K562 (cell line): Measurements from ENCODE around the gene FAM187B. TPM values are rescaled to one million over a fixed set of nuclear protein-coding genes. Genes with fewer than 3 reads are reported as not detected.

ENCODE experiments used
- ATAC-seq: fragments of 200-7000 bp; cut with Tn5 transposase; 3 replicates; pipeline ENCODE4 v1.9.1; 2020; ENCODE audit warnings: moderate library complexity
- BruUV-seq: library from RNA; stranded (reverse); fragments of 400-500 nt; replicated peaks from 2 replicates; lab custom pipeline; 2021; lab: Mats Ljungman, UMichigan
- CTCF ChIA-PET: fragments of 300-600 bp; formaldehyde crosslinking; extraction: SDS; loops from one replicate; lab custom pipeline; 2021; ENCODE audit warnings: low intra/inter-chr PET ratio; lab: Yijun Ruan, JAX
- POLR2A ChIA-PET: fragments of 300-600, 350-650 bp; sonication (Branson Sonifier 250); formaldehyde crosslinking; extraction: SDS; loops from one replicate; lab custom pipeline; 2021; ENCODE audit warnings: antibody characterized with exemption, inconsistent platforms; lab: Yijun Ruan, JAX
- DNase-seq, 4 experiments: peaks; one replicate each; pipeline versions ENCODE4 v3.0.0 to v3.0.0-alpha.2; 2011 to 2018; ENCODE audit warnings: low spot score in 3 of 4, mixed read lengths in 3 of 4; ENCODE audit errors: extremely low read depth in 1 of 4
- FAIRE-seq: peaks from 2 replicates; lab custom pipeline; 2011; peaks lifted over from hg19 to GRCh38; lab: Jason Lieb, UNC
- H2AFZ ChIP-seq: 2 replicates; pipeline ENCODE4 v1.6.0; 2011; ENCODE audit warnings: low read depth, low read length, control low read depth, inconsistent platforms
- H3K27ac ChIP-seq: fragments of 200-600 bp; 3 replicates; pipeline ENCODE4 v1.8.0; 2011; ENCODE audit warnings: low read depth, mild to moderate bottlenecking, control low read depth, inconsistent platforms, low read length, moderate library complexity, mixed read lengths; ENCODE audit errors: extremely low read depth
- H3K27me3 ChIP-seq, 2 experiments: fragments of 300-600 bp in 1 of 2; 2 replicates in 1 of 2; 3 replicates in 1 of 2; pipeline versions ENCODE4 v1.6.0 to v1.8.0; 2011; ENCODE audit warnings: inconsistent platforms in 2 of 2, low read length in 2 of 2, mild to moderate bottlenecking in 1 of 2, mixed read lengths in 1 of 2, moderate library complexity in 1 of 2; ENCODE audit not compliant: control insufficient read depth in 2 of 2, insufficient read depth in 2 of 2
- H3K36me3 ChIP-seq: fragments of 300-600 bp; 3 replicates; pipeline ENCODE4 v1.8.0; 2011; ENCODE audit warnings: mild to moderate bottlenecking, low read length, inconsistent platforms; ENCODE audit not compliant: control insufficient read depth, insufficient read depth
- H3K4me1 ChIP-seq, 2 experiments: fragments of 200-600 bp in 1 of 2; replicated peaks in 1 of 2; 2 replicates in 1 of 2; 3 replicates in 1 of 2; pipeline versions ENCODE4 v1.5.1 to v1.8.0; 2011; ENCODE audit warnings: inconsistent platforms in 2 of 2, low read length in 2 of 2, mild to moderate bottlenecking in 1 of 2, mixed read lengths in 1 of 2, moderate library complexity in 1 of 2; ENCODE audit not compliant: control insufficient read depth in 2 of 2, insufficient read depth in 2 of 2
- H3K4me2 ChIP-seq: 2 replicates; pipeline ENCODE4 v1.6.1; 2011; ENCODE audit warnings: low read length, control low read depth, inconsistent platforms, mixed read lengths; ENCODE audit not compliant: insufficient read depth
- H3K4me3 ChIP-seq: fragments of 200-600 bp; sonication (generic), shearing (Covaris generic); 2 replicates; pipeline ENCODE4 v1.5.1; 2016; ENCODE audit warnings: control low read depth, inconsistent platforms
- H3K79me2 ChIP-seq: fragments of 200-600 bp; 3 replicates; pipeline ENCODE4 v1.8.0; 2011; ENCODE audit warnings: low read length, inconsistent platforms; ENCODE audit not compliant: control insufficient read depth, insufficient read depth
- H3K9ac ChIP-seq, 2 experiments: 2 replicates each; pipeline versions ENCODE4 v1.6.0 to v1.6.1; 2011; ENCODE audit warnings: low read depth in 2 of 2, low read length in 2 of 2, control low read depth in 1 of 2, inconsistent platforms in 1 of 2, mild to moderate bottlenecking in 1 of 2, mixed read lengths in 1 of 2; ENCODE audit not compliant: insufficient read depth in 1 of 2
- H3K9me1 ChIP-seq: one replicate; pipeline ENCODE4 v1.6.0; 2011; ENCODE audit warnings: inconsistent platforms, mild to moderate bottlenecking, low read length, moderate library complexity; ENCODE audit not compliant: control insufficient read depth, insufficient read depth
- H3K9me3 ChIP-seq: replicated peaks from 2 replicates; pipeline ENCODE4 v1.5.1; 2011; ENCODE audit warnings: low read depth, low read length, inconsistent platforms; ENCODE audit not compliant: control insufficient read depth, insufficient read depth
- H4K20me1 ChIP-seq: replicated peaks from 2 replicates; pipeline ENCODE4 v1.6.1; 2011; ENCODE audit warnings: low read length, inconsistent platforms, mixed read lengths; ENCODE audit not compliant: control insufficient read depth, insufficient read depth
- ARNT ChIP-seq, 2 experiments: fragments of 450-650 bp; IDR thresholded peaks; 2 replicates each; pipeline ENCODE4 v1.6.1; 2016; ENCODE audit warnings: mild to moderate bottlenecking in 1 of 2
- CBX8 ChIP-seq: fragments of 200-600 bp; sonication (generic); IDR thresholded peaks from 2 replicates; pipeline ENCODE4 v1.6.1; 2012; ENCODE audit warnings: borderline replicate concordance, mixed run types, low read depth, mild to moderate bottlenecking, moderate library complexity, mixed read lengths, low read length, control low read depth, inconsistent platforms; ENCODE audit not compliant: poor library complexity, severe bottlenecking; ENCODE audit errors: extremely low read depth
- CREM ChIP-seq: IDR thresholded peaks from 2 replicates; pipeline ENCODE4 v1.6.1; 2014; ENCODE audit warnings: antibody characterized with exemption, low read depth
- ELF2 ChIP-seq: fragments of 250-450 bp; sonication (Bioruptor Pico); IDR thresholded peaks from 2 replicates; pipeline ENCODE4 v1.5.0; 2021; ENCODE audit warnings: mild to moderate bottlenecking
- EP400 ChIP-seq: fragments of 450-650 bp; IDR thresholded peaks from 2 replicates; pipeline ENCODE4 v1.6.1; 2017; ENCODE audit warnings: antibody characterized with exemption, mild to moderate bottlenecking, moderate library complexity
- ETS1 ChIP-seq: conservative IDR thresholded peaks from 2 replicates; pipeline ENCODE4 v1.6.1; 2011; ENCODE audit warnings: low read depth, mild to moderate bottlenecking, low read length; ENCODE audit not compliant: control insufficient read depth
- HDGF ChIP-seq: fragments of 450-650 bp; IDR thresholded peaks from 2 replicates; pipeline ENCODE4 v1.6.1; 2016
- MECOM ChIP-seq: fragments of 250-450 bp; sonication (Bioruptor Pico); IDR thresholded peaks from 2 replicates; pipeline ENCODE4 v1.8.0; 2022; ENCODE audit warnings: inconsistent platforms
- MTA2 ChIP-seq: fragments of 450-650 bp; IDR thresholded peaks from 2 replicates; pipeline ENCODE4 v1.6.1; 2016; ENCODE audit warnings: low read depth
- NCOA1 ChIP-seq: fragments of 450-650 bp; IDR thresholded peaks from 2 replicates; pipeline ENCODE4 v1.6.1; 2016; ENCODE audit warnings: low read depth
- NFE2 ChIP-seq: IDR thresholded peaks from 2 replicates; pipeline ENCODE4 v1.6.1; 2014; ENCODE audit warnings: antibody characterized with exemption, low read depth
- POLR2AphosphoS2 ChIP-seq: IDR thresholded peaks from 2 replicates; pipeline ENCODE4 v1.6.1; 2012; ENCODE audit warnings: low read length, improper control_type of control experiment
- PPARD ChIP-seq: fragments of 250-450 bp; sonication (Bioruptor Pico); IDR thresholded peaks from 2 replicates; pipeline ENCODE4 v1.8.0; 2022; ENCODE audit warnings: inconsistent platforms, mild to moderate bottlenecking, moderate library complexity
- RBM22 ChIP-seq: fragments of 200-400 bp; formaldehyde crosslinking; IDR thresholded peaks from 2 replicates; pipeline ENCODE4 v1.6.1; 2018; ENCODE audit warnings: low read length, low read depth; ENCODE audit not compliant: poor library complexity, severe bottlenecking
- SAFB ChIP-seq: fragments of 200-400 bp; formaldehyde crosslinking; IDR thresholded peaks from 2 replicates; pipeline ENCODE4 v1.6.1; 2017; ENCODE audit warnings: low read depth, low read length, borderline replicate concordance
- TGIF2 ChIP-seq: sonication (generic); formaldehyde crosslinking; IDR thresholded peaks from 2 replicates; pipeline ENCODE4 v1.8.1; 2022; ENCODE audit warnings: mild to moderate bottlenecking, missing genetic modification reagents, moderate library complexity
- TSC22D4 ChIP-seq: fragments of 450-650 bp; IDR thresholded peaks from 2 replicates; pipeline ENCODE4 v1.6.1; 2016; ENCODE audit warnings: missing genetic modification characterization, missing biosample characterization, control low read depth
- ZBTB26 ChIP-seq: fragments of 450-650 bp; formaldehyde crosslinking; IDR thresholded peaks from 2 replicates; pipeline ENCODE4 v1.4.0; 2022; ENCODE audit warnings: missing genetic modification characterization
- ZBTB49 ChIP-seq: sonication (generic); formaldehyde crosslinking; IDR thresholded peaks from 2 replicates; pipeline ENCODE4 v1.8.0; 2022; ENCODE audit warnings: missing genetic modification reagents, mild to moderate bottlenecking, borderline replicate concordance
- ZNF436 ChIP-seq: fragments of 250-450, 450-650 bp; sonication (Bioruptor Pico); formaldehyde crosslinking; IDR thresholded peaks from 2 replicates; pipeline ENCODE4 v1.7.0; 2020; ENCODE audit warnings: mild to moderate bottlenecking
- WGBS: fragments of 100-300 bp; shearing (Covaris generic); methylation state at CpG from one replicate; pipeline ENCODE4 v1.1.6; 2016; ENCODE audit warnings: low coverage, mixed read lengths; ENCODE audit not compliant: insufficient coverage; ENCODE audit errors: missing lambda C conversion rate; 5-methylcytosine and 5-hydroxymethylcytosine counted together
- in situ Hi-C: fragments of 300-500 bp; cut with MboI; formaldehyde crosslinking; loops from 4 replicates; pipeline ENCODE4 v1.15.0; 2018; ENCODE audit warnings: inconsistent platforms, mixed read lengths
- intact Hi-C: fragments of 100-400 bp; cut with micrococcal nuclease; formaldehyde crosslinking; loops from 2 replicates; pipeline ENCODE4 v1.14.2; 2022
- polyA plus RNA-seq, 8 experiments: library from polyadenylated mRNA; depleted of rRNA in 4 of 8; stranded (reverse) in 5 of 8; unstranded in 3 of 8; fragments of >200 nt; fragmentation: Nextera tagmentation in 2 of 8; fragmentation: Illumina TruSeq in 1 of 8; extraction: Ambion mirVana in 2 of 8; extraction: Trizol in 1 of 8; gene quantifications; 2 replicates each; pipeline versions ENCODE4 v1.2.1 to v1.2.3, GENCODE V29; 2011 to 2014; ENCODE audit warnings: inconsistent platforms in 1 of 8, missing spikeins in 1 of 8
- total RNA-seq, 7 experiments: library from RNA; depleted of rRNA in 6 of 7; stranded (reverse); fragments of >200 nt in 6 of 7; fragmentation: Illumina TruSeq in 2 of 7; extraction: Trizol in 2 of 7; gene quantifications; 2 replicates each; pipeline versions ENCODE4 v1.2.1 to v1.2.3, GENCODE V29; 2011 to 2021; ENCODE audit warnings: low replicate concordance in 1 of 7

FAM187B gene
- total and polyA plus RNA-seq, 9 of the 15 experiments (the other 6 are each of a cell fraction or from before 2014, with no cell fraction given): 0.04 to 0.09 TPM; not detected in 7

- Histone ChIP-seq H3K4me2 (no peak overlapping the region), H3K79me2 (peaks cover 10% of the 10 kb centered on the region), H3K9me1 (no peaks in the 10 kb centered on the region), H3K27me3 (no peaks in the 10 kb centered on the region), H3K9ac (peak overlapping the region in 1 of 2 experiments; percentile 54; a peak in 2 of 4 replicates), H3K4me1 (peaks cover 8 to 33% of the 10 kb centered on the region in 2 experiments; a peak in 4 of 5 replicates), H3K27ac (no peak overlapping the region), H3K4me3 (no peak overlapping the region), H3K9me3 (no peaks in the 10 kb centered on the region), H3K36me3 (peaks cover 94% of the 10 kb centered on the region), H4K20me1 (no peaks in the 10 kb centered on the region), H2AFZ (no peak overlapping the region)
- ChIA-PET CTCF (no interaction called here), POLR2A (interaction anchor here (0.6 to 0.9 kb wide), 2 partner anchors 114 to 119 kb away, joined by 3 read pairs; no protein-coding TSS in a partner anchor)
- no peak for FAIRE-seq
- no TSS peak for BruUV-seq
- intact Hi-C loops: no loop called here
- in situ Hi-C loops: no loop called here
- no peak for DNase-seq
- WGBS: 89% methylated on average over 16 of the region's 17 CpGs
- ATAC-seq: no peak
- TF ChIP-seq TSC22D4 (no peak), ETS1 (no peak), MTA2 (no peak), ZBTB26 (CRISPR knock-in tag) (no peak), ZNF436 (CRISPR knock-in tag) (no peak), SAFB (no peak), ZBTB49 (CRISPR knock-in tag) (no peak), TGIF2 (CRISPR knock-in tag) (no peak), EP400 (no peak), NFE2 (no peak), RBM22 (peak; percentile 43), NCOA1 (no peak), ARNT (IDR thresholded peaks at IDR 0.05) (no peak), PPARD (CRISPR knock-in tag) (no peak), MECOM (CRISPR knock-in tag) (no peak), HDGF (no peak), POLR2AphosphoS2 (0 out of 2 replicates have a peak, but pooled peaks have one; percentile 26), CBX8 (no peak), CREM (no peak), ELF2 (no peak)
Measured at GRCh38 chr19:35262101-35262761, 33.7 kb upstream of the FAM187B start.
